ENCODE data around the gene SYNPR. TPM values are rescaled to one million over a fixed set of nuclear protein-coding genes. Genes with fewer than 3 reads are reported as not detected.

The SYNPR gene
- polyA plus RNA-seq, 3 donors, result not detected

DNA sequence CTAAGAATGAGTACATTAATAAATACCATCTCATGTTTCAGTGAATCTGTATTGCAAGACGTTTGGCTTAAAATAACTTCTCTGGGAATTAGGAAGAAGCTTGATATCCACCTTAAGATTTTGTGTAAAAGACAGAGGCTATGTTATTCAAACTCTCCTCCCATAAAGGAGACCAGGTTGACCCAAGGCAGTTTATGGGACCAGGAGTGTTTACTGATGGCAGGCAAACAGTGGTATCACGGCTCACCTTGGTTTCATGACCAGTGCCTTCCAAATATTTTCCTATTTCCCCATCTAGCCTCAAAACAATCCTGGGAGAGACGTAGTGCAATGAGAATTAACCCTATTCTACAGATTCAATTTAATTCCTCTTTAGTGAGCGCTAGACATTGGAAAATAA lies 284.2 kb downstream of the SYNPR start:
- Histone ChIP-seq H3K27me3 (ENCODE audit: control insufficient read depth in 2 of 2, insufficient read depth in 2 of 2, low read length in 2 of 2) (no peaks in the 10 kb centered on the region), H3K36me3 (replicated peaks in 1 of 2; ENCODE audit: control insufficient read depth in 1 of 2, insufficient read depth in 2 of 2, low read length in 2 of 2) (no peaks in the 10 kb centered on the region), H3K4me3 (replicated peaks in 1 of 3; ENCODE audit: low read depth in 2 of 3, low read length in 3 of 3) (no peak overlapping the region), H3K4me1 (ENCODE audit: control insufficient read depth in 1 of 2, insufficient read depth in 2 of 2, low read length in 2 of 2) (no peaks in the 10 kb centered on the region), H3K79me2 (ENCODE audit: insufficient read depth, low read length) (no peaks in the 10 kb centered on the region), H2AFZ (ENCODE audit: insufficient read depth, low read depth, low read length, poor library complexity, severe bottlenecking) (no peak overlapping the region), H3K9ac (ENCODE audit: insufficient read depth, low read length, poor library complexity, severe bottlenecking) (no peak overlapping the region), H3K9me3 (replicated peaks in 1 of 2; ENCODE audit: control insufficient read depth in 1 of 2, insufficient read depth in 1 of 2, low read length in 2 of 2) (peaks cover 0 to 4% of the 10 kb centered on the region in 2 donors), H4K20me1 (ENCODE audit: insufficient read depth, low read length) (no peaks in the 10 kb centered on the region), H3K27ac (ENCODE audit: low read depth in 1 of 2, low read length in 2 of 2) (no peak overlapping the region), H3K4me2 (replicated peaks; ENCODE audit: extremely low read depth, low read length, poor library complexity, severe bottlenecking) (no peak overlapping the region)
- no peak overlapping the region for H3K27ac Mint-ChIP-seq
- peaks cover 0 to 4% (median 0%) of the 10 kb centered on the region in 3 donors for H3K27me3 Mint-ChIP-seq (ENCODE audit: low read depth in 3 of 3)
- DNase-seq, result no peak
- H3K9me3 Mint-ChIP-seq, result peaks cover 0 to 3% (median 2%) of the 10 kb centered on the region in 7 donors
- H3K4me1 Mint-ChIP-seq, result no peaks in the 10 kb centered on the region
- H3K4me3 Mint-ChIP-seq, result no peak overlapping the region
- no peaks in the 10 kb centered on the region for H3K36me3 Mint-ChIP-seq
- TF ChIP-seq, protein P1, sequence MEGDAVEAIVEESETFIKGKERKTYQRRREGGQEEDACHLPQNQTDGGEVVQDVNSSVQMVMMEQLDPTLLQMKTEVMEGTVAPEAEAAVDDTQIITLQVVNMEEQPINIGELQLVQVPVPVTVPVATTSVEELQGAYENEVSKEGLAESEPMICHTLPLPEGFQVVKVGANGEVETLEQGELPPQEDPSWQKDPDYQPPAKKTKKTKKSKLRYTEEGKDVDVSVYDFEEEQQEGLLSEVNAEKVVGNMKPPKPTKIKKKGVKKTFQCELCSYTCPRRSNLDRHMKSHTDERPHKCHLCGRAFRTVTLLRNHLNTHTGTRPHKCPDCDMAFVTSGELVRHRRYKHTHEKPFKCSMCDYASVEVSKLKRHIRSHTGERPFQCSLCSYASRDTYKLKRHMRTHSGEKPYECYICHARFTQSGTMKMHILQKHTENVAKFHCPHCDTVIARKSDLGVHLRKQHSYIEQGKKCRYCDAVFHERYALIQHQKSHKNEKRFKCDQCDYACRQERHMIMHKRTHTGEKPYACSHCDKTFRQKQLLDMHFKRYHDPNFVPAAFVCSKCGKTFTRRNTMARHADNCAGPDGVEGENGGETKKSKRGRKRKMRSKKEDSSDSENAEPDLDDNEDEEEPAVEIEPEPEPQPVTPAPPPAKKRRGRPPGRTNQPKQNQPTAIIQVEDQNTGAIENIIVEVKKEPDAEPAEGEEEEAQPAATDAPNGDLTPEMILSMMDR (IDR thresholded peaks at IDR 0.05), result no peak
- WGBS (ENCODE audit: insufficient coverage), result no CpG with 5 or more reads among the region's 4 CpGs
- intact Hi-C loops (cut with micrococcal nuclease), result no loop called here

DNA sequence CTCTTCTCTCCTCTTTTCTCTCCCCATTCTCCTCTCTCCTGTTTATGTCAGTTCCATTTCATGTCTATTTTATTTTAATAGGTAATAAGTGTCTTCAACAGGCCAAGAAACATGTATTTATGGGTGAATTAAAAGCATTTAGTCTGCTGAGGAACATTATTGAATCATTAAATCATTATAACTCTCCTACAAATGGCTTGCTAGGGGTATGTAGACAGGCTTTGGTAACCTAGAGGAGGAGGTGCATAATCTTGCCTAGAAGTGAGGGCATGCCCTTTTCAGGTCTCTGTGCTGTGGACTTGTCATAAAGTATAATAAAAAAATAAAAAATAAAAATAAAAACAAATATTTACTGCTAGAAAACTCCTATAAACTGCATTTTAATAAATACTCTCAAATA lies 285.5 kb downstream of the SYNPR start:
- no peaks in the 10 kb centered on the region for H3K79me2 ChIP-seq (ENCODE audit: insufficient read depth, low read length)
- Mint-ChIP-seq H3K4me3 (no peak overlapping the region), H3K4me1 (no peaks in the 10 kb centered on the region), H3K27me3 (ENCODE audit: low read depth in 3 of 3) (peaks cover 0 to 4% (median 0%) of the 10 kb centered on the region in 3 donors), H3K36me3 (no peaks in the 10 kb centered on the region), H3K9me3 (peaks cover 0 to 2% (median 0%) of the 10 kb centered on the region in 7 donors), H3K27ac (no peak overlapping the region)
- TF ChIP-seq, protein P1 (IDR thresholded peaks at IDR 0.05), result no peak
- no peaks in the 10 kb centered on the region for H3K27me3 ChIP-seq (ENCODE audit: control insufficient read depth in 2 of 2, insufficient read depth in 2 of 2, low read length in 2 of 2)
- no peaks in the 10 kb centered on the region for H3K9me3 ChIP-seq (replicated peaks in 1 of 2; ENCODE audit: control insufficient read depth in 1 of 2, insufficient read depth in 1 of 2, low read length in 2 of 2)
- no peaks in the 10 kb centered on the region for H3K4me1 ChIP-seq (ENCODE audit: control insufficient read depth in 1 of 2, insufficient read depth in 2 of 2, low read length in 2 of 2)
- no peak for DNase-seq
- intact Hi-C loops (cut with micrococcal nuclease), result no loop called here
- no peaks in the 10 kb centered on the region for H4K20me1 ChIP-seq (ENCODE audit: insufficient read depth, low read length)
- no peak overlapping the region for H3K4me2 ChIP-seq (replicated peaks; ENCODE audit: extremely low read depth, low read length, poor library complexity, severe bottlenecking)
- no peak overlapping the region for H2AFZ ChIP-seq (ENCODE audit: insufficient read depth, low read depth, low read length, poor library complexity, severe bottlenecking)
- H3K9ac ChIP-seq (ENCODE audit: insufficient read depth, low read length, poor library complexity, severe bottlenecking), result no peak overlapping the region
- no peaks in the 10 kb centered on the region for H3K36me3 ChIP-seq (replicated peaks in 1 of 2; ENCODE audit: control insufficient read depth in 1 of 2, insufficient read depth in 2 of 2, low read length in 2 of 2)
- H3K27ac ChIP-seq (ENCODE audit: low read depth in 1 of 2, low read length in 2 of 2), result no peak overlapping the region
- H3K4me3 ChIP-seq (replicated peaks in 1 of 3; ENCODE audit: low read depth in 2 of 3, low read length in 3 of 3), result no peak overlapping the region
